Activated CD8-positive, alpha-beta memory T cell treated with anti-CD3 and anti-CD28 coated beads for 24 hours (primary cell): ENCODE data around the gene ST6GALNAC4.
"Not testable (repeated sequence)": the region's sequence is repeated elsewhere in the genome, so short reads cannot be mapped to it uniquely, and the experiment has no call there.

Source experiments
- DNase-seq: peaks from one replicate; pipeline ENCODE4 v3.0.0-alpha.2; 2020

Gene ST6GALNAC4

GRCh38 chr9:127884976-127885490, 31.8 kb downstream of the ST6GALNAC4 start:
- no peak for DNase-seq

GRCh38 chr9:127884427-127884911, 32.4 kb downstream of the ST6GALNAC4 start:
- DNase-seq, result no peak

GRCh38 chr9:127883959-127884358, 32.9 kb downstream of the ST6GALNAC4 start:
- no peak for DNase-seq

GRCh38 chr9:127881715-127882114, 35.1 kb downstream of the ST6GALNAC4 start:
- DNase-seq, result not testable (repeated sequence)

- no peak for DNase-seq
Observed at GRCh38 chr9:127880143-127880542, 36.7 kb downstream of the ST6GALNAC4 start.

GRCh38 chr9:127878652-127879390, 38.0 kb downstream of the ST6GALNAC4 start:
- DNase-seq, result no peak

GRCh38 chr9:127878001-127878651, 38.7 kb downstream of the ST6GALNAC4 start:
- DNase-seq, result no peak

- no peak for DNase-seq
Observed at GRCh38 chr9:127877566-127877998, 39.3 kb downstream of the ST6GALNAC4 start, which contains the start of gene AK1. TSS of gene AK1 (minus strand) at chr9:127877675. CDS start at chr9:127874617, 3,058 bp downstream.

GRCh38 chr9:127876764-127877562, 39.9 kb downstream of the ST6GALNAC4 start:
- DNase-seq, result no peak

GRCh38 chr9:127876026-127876763, 40.6 kb downstream of the ST6GALNAC4 start:
- no peak for DNase-seq

GRCh38 chr9:127875306-127875966, 41.4 kb downstream of the ST6GALNAC4 start:
- no peak for DNase-seq

GRCh38 chr9:127874301-127875221, 42.3 kb downstream of the ST6GALNAC4 start:
- no peak for DNase-seq

GRCh38 chr9:127873886-127874285, 43.0 kb downstream of the ST6GALNAC4 start:
- DNase-seq, result no peak

GRCh38 chr9:127873223-127873691, 43.6 kb downstream of the ST6GALNAC4 start:
- no peak for DNase-seq

- DNase-seq, result no peak
Observed at GRCh38 chr9:127872369-127873222, 44.2 kb downstream of the ST6GALNAC4 start.

GRCh38 chr9:127871531-127871930, 45.3 kb downstream of the ST6GALNAC4 start:
- DNase-seq, result no peak

GRCh38 chr9:127870887-127871286, 46.0 kb downstream of the ST6GALNAC4 start:
- no peak for DNase-seq

GRCh38 chr9:127870153-127870491, 46.7 kb downstream of the ST6GALNAC4 start:
- not testable (repeated sequence) for DNase-seq
